Measurements from ENCODE around the gene DCAF15.

- TF ChIP-seq EZH2 (IDR thresholded peaks at IDR 0.05) = no peak
- no peak for TF ChIP-seq POLR2AphosphoS5 (IDR thresholded peaks at IDR 0.05; ENCODE audit: borderline replicate concordance, low read depth, low read length)
- TF ChIP-seq FOXP2 (optimal IDR thresholded peaks at IDR 0.05; ENCODE audit: control extremely low read depth, extremely low read length, insufficient read depth) = no peak
Measured at GRCh38 chr19:13932149-13932637, 20.1 kb upstream of the DCAF15 start.
